GM10847 (cell line): ENCODE data around the gene PRMT5.
A peak's percentile ranks its signal among the peaks of the same experiment; 100 is the strongest.

ENCODE experiments used
- POLR2A ChIP-seq: IDR thresholded peaks from 2 replicates; pipeline ENCODE4 v1.6.1; 2011; ENCODE audit not compliant: insufficient read length; ENCODE audit errors: extremely low read depth

PRMT5 gene

DNA sequence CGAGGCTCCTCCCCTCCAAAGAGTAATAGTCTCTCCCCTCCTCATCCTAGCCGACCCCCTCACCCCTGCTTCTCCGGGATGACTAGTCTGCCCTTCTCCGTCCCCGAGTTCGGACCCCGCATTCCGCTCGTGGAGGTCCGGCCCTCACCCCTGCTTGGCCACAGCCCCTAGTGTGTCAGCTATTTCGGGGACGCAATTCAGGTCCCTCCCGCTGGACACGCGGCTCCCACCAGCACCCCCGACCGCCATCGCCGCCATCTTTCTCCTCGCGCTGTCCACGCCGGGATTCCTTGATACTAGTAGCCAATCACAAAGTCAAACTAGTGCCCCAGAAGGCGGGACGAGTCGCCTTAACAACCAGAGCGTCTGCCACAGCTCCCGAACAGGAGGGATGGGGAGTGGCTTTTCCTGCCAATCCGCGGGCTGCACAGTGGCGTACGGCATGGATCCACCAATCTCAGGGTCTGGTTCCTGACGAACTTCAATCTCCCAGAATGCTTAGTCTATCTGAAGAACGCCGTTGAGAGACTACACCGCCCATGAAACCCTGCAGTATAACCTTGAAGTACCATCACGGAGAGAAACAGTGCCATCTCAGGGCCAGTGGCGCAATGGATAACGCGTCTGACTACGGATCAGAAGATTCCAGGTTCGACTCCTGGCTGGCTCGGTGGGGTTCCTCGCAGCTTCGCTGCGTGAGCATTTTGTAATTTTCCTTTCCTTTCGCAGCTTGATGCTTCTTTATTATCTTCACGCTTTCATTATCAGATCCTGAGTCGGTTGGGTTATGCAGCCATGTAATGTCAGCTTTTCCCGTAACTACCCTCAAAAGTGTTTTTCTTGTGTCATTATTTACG lies at the start of gene PRMT5:
Gene PRMT5, minus strand, starts transcription at position 273 of the 857 bp plus-strand sequence. Its CDS starts 15 bp downstream, at position 258.
- peak; percentile 88 for TF ChIP-seq POLR2A

DNA sequence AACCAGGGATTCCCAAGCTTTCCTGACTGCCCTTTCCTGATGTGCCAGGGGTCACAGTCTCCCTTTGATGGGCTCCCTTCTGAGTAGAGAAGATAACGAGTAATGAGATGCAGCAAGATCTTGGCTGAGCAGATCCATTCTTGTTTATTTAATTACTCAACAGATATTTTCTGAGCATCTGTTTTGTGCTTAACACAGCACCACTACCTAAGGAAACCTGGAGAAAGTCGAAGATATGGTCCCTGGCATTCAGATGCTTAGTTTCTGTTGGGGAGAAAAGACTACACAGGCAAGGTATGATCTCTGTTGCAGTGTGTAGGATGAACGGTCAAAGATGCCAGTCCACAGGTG lies 49.3 kb upstream of the PRMT5 start:
- no peak for TF ChIP-seq POLR2A

DNA sequence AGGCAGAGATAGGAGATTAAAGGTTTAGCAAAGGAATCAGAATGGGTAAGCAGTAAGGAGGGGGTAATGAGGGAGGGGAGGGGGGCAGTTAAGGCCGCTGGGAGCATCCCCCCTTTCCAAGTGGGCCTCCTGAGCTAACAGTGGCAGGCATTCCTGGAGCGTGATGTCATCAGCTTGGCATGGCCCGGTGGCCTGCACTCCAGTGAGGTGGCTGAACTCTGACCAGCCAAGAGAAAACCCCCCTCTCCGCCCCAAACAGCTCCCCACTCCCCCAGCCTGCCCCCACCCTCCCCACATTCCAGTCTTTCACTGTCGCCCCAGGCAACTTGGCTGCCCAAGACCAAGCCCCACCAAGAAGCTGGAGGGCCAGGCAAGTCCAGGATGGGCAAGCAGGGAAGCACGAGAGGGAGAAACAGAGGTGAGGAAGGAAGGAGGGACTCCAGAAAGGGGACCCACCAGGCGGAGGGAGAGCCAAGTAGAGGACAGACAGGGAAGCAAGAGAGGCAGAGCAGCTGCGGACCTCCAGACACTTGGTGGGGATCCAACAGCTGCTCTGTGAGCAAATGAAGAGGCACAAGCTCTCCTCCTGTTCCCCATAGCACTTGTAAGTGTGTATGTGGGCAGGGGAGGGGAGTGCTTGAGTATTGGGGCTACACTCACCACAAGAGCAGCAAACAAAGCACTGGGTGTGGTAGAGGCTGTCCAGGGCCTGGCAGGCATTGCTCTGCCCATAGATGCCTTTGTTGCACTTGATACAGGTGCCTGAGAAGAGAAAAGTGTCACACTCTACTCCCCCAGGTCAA lies 48.7 kb upstream of the PRMT5 start:
- TF ChIP-seq POLR2A = no peak

- no peak for TF ChIP-seq POLR2A
These were observed 48.2 kb upstream of the PRMT5 start for GRCh38 chr14:22977434-22977683.

GRCh38 chr14:22976620-22977433 lies 47.7 kb upstream of the PRMT5 start:
- no peak for TF ChIP-seq POLR2A

DNA sequence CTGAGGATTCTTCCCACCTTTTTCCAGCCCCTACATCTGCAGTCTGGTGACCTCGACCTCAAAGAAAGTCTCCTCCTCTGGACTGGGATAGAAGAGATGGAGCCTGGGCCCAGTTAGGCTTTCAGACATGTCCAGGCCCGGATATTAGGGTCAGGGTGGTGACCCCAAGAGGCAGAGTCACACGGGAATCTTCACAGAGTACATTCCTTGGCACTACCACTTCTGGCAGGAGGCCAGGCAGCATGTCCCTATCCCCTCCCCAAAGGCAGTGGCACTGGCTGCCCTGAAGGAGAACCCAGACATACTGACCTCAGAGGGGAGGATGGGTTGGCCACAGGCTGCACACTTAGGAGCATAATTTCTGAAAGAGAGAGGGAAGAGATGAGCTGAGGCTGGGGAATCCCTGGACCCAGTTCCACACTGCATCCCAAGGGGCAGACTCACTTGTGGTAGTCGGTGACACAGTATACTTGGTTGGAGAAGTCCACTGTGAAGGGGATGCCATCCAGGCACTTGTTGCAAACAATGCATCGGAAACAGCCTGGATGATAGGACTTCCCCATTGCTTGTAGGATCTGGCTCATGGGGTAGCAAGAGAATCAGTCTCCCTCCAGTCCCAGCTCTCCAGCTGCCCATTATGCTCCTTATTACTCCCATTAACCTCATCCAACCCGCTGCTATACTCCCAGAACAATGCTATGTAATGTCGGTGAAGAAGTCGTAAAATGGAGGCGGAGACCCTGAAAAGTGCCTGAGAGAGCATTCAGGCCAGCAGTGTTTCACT lies 45.5 kb upstream of the PRMT5 start:
- TF ChIP-seq POLR2A = no peak

DNA sequence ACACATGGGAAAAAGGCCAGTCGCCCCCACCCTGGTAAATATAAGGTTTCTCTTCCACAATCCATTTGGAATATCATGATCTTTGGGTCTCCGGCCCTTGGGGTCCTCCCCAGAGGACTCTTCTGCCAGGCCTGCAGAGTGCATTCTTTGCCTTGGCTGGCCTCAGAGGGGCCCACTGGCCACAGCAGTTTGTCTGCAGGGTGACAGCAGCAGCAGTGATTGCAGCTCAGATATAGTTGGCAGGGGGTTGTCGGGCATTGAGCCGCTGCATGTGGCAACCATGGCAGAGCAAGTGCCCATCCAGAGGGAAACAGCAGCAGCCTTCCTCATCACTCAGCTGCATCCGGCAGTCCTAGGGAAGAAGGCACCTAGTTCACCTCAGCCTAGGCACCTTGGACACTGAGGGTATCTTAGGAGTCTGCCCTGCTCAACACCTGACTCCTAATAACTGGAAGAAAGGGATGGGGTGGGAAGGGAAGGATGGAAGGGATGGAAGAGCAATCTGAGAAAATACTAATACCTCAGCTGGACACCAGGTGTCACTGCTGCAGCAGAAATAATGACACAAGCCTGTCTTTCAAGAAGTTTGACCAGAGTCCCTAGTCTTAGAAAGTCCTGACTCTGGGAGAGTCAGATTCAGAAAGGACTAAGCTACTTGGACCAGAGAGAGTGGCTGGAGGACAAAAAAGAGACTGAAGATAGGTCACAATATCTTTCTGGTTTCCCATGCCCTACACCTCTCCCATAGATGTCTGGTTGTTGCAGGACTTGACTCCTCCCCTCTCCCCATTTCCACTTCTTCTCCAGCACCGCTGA lies 44.2 kb upstream of the PRMT5 start:
- no peak for TF ChIP-seq POLR2A

DNA sequence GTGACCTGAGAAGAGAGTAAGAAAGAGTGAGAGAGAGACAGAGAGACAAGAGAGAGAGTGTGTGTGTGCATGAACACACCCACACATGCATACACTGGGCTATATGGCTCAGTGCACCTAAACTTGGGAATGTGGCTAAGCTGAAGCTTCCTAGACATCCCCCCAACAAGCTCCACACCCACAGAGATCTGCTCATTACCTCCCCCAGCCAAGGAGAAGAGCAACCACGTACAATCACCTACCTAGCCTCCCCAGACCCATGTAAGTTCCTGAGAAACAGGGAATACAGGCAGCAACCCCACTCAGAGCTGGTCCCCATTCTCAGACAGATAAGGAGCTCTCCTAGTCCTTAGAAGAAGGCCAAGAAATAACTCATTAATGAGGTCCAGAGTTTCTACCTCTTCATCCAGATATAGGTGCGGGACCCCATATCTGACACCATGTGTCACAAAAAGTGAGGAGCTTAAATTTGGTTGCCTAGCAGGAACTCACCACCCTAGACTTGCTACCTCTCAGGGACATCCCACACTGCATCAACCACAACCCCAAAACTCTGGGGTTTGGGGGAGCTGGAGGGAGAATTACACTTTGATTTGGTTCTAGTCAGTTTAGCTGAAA lies 43.2 kb upstream of the PRMT5 start:
- no peak for TF ChIP-seq POLR2A

GRCh38 chr14:22971152-22971551 lies 42.0 kb upstream of the PRMT5 start:
- TF ChIP-seq POLR2A = no peak

GRCh38 chr14:22966783-22967269 lies 37.6 kb upstream of the PRMT5 start:
- no peak for TF ChIP-seq POLR2A

- no peak for TF ChIP-seq POLR2A
These were observed 33.0 kb upstream of the PRMT5 start for GRCh38 chr14:22962061-22962676.

DNA sequence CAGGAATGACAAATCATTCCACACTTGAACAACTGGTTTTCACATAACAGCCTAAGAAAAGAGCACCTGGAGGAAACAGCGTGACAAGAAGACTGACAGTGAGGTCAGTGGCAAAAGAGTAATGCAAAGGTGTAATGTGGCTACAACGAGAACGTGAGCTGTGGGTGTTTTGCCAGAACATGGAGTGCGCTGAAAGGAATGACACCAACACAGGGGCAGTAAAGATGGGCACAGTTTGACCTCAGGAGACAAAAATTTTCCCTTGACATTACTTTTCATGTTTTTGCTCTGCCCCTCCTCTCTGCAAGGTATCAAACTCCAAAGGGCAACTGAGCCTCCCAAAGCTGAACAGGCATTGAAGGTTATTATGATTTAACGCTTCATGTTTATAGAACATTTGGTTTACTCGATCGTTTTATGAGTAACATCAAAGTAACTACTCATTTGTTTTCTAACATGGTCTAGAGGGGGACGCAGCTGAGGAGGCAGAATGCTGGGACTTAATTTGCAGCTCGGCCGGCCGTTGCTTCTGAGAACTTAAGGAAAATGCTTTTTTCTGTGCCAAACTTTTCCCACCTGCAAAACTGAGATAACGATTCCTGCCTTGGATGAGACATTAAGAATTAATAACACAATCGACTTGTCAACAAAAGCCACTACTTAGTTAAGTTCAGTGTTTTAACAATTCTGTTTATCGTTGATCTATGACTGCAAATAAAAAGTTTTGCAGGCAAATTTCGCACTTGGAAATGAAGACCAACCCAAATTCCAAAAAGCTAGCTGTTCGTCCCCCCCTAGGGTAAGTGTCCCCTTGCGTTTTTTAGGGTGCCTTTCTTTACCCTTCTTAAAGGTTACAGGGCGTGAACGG lies 26.8 kb upstream of the PRMT5 start:
- no peak for TF ChIP-seq POLR2A
